ENCODE measurements around the gene MAD1L1. TPM values are rescaled to one million over a fixed set of nuclear protein-coding genes. Genes with fewer than 3 reads are reported as not detected.

Gene MAD1L1
- total and polyA plus RNA-seq, 8 donors: 21.4 to 58.8 (median 22.5) TPM

DNA sequence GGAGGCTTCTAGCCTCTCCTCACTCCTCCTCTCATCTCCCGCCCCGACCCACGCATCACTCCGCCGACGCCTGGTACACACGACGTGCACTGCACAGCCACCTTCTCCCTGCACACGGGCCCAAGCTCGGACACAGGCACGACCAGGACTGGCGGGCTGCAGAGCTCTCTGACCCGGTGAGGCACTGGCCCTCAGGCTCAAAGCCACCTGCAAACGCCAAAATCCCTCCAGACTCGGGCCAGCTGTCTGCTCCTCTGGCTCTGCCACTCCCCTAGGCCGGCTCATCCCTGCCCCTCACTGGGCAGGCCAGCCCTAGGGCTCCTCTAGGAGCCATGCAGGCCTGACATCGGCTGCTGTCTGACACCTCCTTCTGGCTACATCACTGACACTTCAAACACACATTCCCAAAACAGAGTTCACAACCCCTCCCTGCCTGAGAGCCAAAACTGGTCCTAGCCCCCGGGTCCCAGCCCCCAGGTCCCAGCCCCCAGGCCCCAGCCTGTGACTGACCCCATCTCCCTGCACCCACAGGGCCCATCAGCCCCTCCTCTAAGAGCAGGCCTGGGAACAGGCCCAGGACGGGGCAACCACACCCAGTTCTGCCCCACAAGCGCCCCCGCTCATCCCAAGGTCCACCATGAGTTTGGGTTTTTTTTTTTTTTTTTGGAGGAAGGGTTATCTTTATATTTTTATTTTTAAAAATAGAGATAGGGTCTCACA, 35.1 kb downstream of the MAD1L1 start:
- H3K4me3 ChIP-seq: no peak overlapping the region
- TF ChIP-seq, protein P1, sequence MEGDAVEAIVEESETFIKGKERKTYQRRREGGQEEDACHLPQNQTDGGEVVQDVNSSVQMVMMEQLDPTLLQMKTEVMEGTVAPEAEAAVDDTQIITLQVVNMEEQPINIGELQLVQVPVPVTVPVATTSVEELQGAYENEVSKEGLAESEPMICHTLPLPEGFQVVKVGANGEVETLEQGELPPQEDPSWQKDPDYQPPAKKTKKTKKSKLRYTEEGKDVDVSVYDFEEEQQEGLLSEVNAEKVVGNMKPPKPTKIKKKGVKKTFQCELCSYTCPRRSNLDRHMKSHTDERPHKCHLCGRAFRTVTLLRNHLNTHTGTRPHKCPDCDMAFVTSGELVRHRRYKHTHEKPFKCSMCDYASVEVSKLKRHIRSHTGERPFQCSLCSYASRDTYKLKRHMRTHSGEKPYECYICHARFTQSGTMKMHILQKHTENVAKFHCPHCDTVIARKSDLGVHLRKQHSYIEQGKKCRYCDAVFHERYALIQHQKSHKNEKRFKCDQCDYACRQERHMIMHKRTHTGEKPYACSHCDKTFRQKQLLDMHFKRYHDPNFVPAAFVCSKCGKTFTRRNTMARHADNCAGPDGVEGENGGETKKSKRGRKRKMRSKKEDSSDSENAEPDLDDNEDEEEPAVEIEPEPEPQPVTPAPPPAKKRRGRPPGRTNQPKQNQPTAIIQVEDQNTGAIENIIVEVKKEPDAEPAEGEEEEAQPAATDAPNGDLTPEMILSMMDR (IDR thresholded peaks at IDR 0.05): no peak
- ATAC-seq: no peak
- intact Hi-C loops (cut with DNase I): no loop called here
- H3K27me3 ChIP-seq: no peaks in the 10 kb centered on the region
- peaks cover 0 to 3% of the 10 kb centered on the region in 2 donors for H3K4me1 ChIP-seq
- H3K36me3 ChIP-seq: peaks cover 0 to 72% of the 10 kb centered on the region in 2 donors
- H3K9me3 ChIP-seq: peaks cover 0 to 11% of the 10 kb centered on the region in 2 donors
- no peak overlapping the region for H3K27ac ChIP-seq
- DNase-seq: no peak

DNA sequence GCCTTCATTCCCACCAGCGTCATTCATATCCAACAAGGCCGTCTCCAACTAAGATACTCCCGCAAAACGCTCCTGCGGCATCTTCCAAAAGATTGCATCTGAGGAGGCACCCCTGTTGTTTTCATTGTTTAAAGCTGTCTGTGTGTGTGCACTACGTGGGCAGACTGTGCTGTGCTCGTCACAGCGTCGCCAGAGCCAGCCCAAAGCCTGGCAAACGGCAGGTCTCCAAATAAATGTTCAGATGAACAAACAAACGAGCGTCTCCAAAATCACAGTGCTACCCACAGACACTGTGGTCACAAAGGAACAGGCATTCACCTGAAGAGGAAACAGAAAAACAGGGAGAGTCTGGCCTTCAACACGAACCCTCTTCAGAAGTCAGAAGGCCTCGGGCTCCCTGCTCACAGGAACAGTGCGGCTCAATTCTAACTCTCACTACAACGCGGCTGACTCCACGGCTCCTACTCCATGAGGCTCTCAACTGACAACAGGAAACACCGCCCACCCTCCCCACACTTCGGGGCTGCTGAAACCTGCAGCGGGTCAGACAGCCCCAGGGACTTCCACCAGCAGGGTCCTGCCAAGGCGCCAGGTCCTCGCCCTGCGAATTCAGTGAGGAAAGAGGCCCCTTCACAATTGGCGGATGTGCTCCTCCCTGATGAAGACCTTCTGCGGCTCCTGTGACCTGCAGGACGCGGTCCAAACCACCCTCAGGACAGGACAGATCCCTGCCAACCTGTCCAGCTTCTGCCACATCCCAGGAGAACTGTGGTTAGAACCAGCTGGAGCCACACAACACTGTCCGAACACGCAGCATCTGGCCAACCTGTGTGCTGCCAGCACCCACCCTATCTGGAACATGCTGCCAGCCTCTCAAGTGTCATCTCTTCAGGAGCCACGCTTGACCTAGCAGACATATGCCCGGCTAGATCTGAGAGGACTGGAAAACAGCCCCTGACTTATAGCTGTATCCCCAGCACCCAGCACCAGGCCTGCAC, 36.1 kb downstream of the MAD1L1 start:
- Histone ChIP-seq H3K36me3 (peaks cover 0 to 63% of the 10 kb centered on the region in 2 donors), H3K27me3 (no peaks in the 10 kb centered on the region), H3K4me1 (peaks cover 0 to 3% of the 10 kb centered on the region in 2 donors), H3K27ac (no peak overlapping the region), H3K9me3 (peaks cover 0 to 11% of the 10 kb centered on the region in 2 donors), H3K4me3 (no peak overlapping the region)
- TF ChIP-seq, protein P1 (IDR thresholded peaks at IDR 0.05): no peak
- intact Hi-C loops (cut with DNase I): no loop called here
- ATAC-seq (no peak), DNase-seq (no peak)

DNA sequence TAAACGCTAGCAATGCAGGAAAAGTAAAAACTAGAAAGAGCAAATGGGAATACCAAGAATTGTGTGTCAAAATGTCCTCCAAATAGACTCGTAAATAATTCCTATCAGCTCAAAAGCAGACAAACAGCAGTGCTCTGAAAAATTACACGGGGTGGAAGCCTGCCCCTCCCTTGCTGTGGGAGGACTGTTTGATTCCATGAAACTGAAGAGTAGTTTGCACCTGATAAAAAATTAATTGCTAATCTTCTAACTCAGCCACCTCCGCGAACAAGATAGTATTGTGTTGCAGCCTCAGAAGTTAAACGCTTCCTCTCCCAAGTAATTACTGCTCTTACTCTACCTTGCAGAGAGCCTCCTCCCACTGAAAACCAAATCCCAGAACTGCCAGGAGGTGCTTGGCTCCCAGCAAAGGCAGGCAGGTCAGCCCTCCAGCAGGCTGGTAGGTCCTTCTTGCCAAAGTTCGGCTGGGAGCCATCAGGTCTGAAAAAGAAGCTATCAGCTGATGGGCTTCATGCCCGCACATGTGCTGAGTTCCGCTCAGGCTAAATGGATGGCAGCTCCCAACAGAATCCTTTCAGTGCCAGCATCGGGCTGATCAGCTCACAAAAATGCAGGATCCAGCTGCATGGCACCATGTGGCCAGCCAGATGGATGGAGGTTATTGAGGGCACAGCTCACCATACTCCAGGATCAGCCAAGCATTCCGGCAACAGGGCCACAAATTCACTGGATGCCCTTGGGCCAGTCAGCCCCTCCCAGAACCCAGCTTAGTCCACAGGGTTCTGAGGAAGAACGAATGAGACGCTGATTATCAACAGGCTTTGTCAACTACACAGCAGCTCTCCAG, 37.1 kb downstream of the MAD1L1 start:
- Histone ChIP-seq H3K4me3 (no peak overlapping the region), H3K27ac (no peak overlapping the region), H3K9me3 (peaks cover 0 to 11% of the 10 kb centered on the region in 2 donors), H3K36me3 (peaks cover 0 to 55% of the 10 kb centered on the region in 2 donors), H3K27me3 (no peaks in the 10 kb centered on the region), H3K4me1 (peaks cover 0 to 3% of the 10 kb centered on the region in 2 donors)
- TF ChIP-seq, protein P1 (IDR thresholded peaks at IDR 0.05): no peak
- ATAC-seq (no peak), DNase-seq (no peak)
- intact Hi-C loops (cut with DNase I): no loop called here

DNA sequence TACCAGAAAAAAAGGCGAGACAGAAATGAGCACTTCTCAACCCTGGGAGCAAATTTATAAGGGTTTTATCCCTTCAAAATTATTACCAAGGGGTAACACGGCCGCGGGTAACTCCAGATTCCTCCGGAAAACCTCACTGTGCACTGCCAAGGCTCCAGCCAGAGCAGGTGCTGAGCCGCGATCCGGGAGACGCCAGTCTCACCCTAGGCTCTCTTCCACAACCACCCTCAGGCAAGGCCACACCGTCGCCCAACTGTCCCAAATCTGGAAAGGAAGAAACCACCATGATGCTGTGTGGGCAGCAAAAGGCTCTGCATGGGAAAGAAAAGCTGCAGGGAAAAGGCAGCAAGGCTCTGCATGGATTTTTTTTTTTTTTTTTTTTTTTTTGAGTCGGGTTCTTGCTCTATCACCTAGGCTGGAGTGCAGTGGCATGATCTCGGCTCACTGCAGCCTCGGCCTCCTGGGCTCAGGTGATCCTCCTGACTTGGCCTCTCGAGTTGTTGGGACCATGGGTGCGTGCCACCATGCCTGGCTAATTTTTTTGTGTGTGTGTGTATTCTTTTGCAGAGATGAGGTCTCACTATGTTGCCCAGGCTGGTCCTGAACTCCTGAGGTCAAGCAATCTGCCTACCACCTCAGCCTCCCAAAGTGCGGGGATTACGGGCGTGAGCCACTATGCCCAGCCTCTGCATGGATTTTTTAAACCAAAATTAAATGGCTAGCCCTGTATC, 39.0 kb downstream of the MAD1L1 start:
- H3K27ac ChIP-seq: no peak overlapping the region
- H3K27me3 ChIP-seq: no peaks in the 10 kb centered on the region
- ATAC-seq: no peak

More for the DNA sequence above, 39.0 kb downstream of the MAD1L1 start:
- TF ChIP-seq, protein P1 (IDR thresholded peaks at IDR 0.05): no peak
- peaks cover 0 to 46% of the 10 kb centered on the region in 2 donors for H3K36me3 ChIP-seq
- no peak for DNase-seq
- H3K9me3 ChIP-seq: peaks cover 0 to 17% of the 10 kb centered on the region in 2 donors
- intact Hi-C loops (cut with DNase I): no loop called here
- H3K4me3 ChIP-seq: no peak overlapping the region
- peaks cover 0 to 3% of the 10 kb centered on the region in 2 donors for H3K4me1 ChIP-seq

Data from left lung (tissue), 10 donors.